HG03354 (cell line): ENCODE results near the gene GALNT9.
"Not testable (repeated sequence)": the region's sequence is repeated elsewhere in the genome, so short reads cannot be mapped to it uniquely, and the experiment has no call there.

Source experiments
- ATAC-seq: cut with Tn5 transposase; IDR thresholded peaks from one replicate; pipeline ENCODE4 v1.9.1; 2021; ENCODE audit warnings: mild to moderate bottlenecking; ENCODE audit not compliant: unreplicated experiment, poor library complexity, severe bottlenecking

GALNT9 gene

GRCh38 chr12:132303853-132304373 lies 25.5 kb downstream of the GALNT9 start:
- ATAC-seq, result not testable (repeated sequence)

- no peak for ATAC-seq
Measured at GRCh38 chr12:132302466-132303358, 26.7 kb downstream of the GALNT9 start.

- ATAC-seq, result no peak
Measured at GRCh38 chr12:132300789-132301722, 28.3 kb downstream of the GALNT9 start.

GRCh38 chr12:132296063-132296462 lies 33.3 kb downstream of the GALNT9 start:
- no peak for ATAC-seq

GRCh38 chr12:132295561-132295960 lies 33.8 kb downstream of the GALNT9 start:
- ATAC-seq, result not testable (repeated sequence)

- ATAC-seq, result no peak
Measured at GRCh38 chr12:132295101-132295526, 34.3 kb downstream of the GALNT9 start.

GRCh38 chr12:132294121-132295034 lies 35.0 kb downstream of the GALNT9 start:
- no peak for ATAC-seq

GRCh38 chr12:132292328-132293319 lies 36.8 kb downstream of the GALNT9 start:
- ATAC-seq, result no peak

- no peak for ATAC-seq
Measured at GRCh38 chr12:132291402-132292175, 37.8 kb downstream of the GALNT9 start.

- no peak for ATAC-seq
Measured at GRCh38 chr12:132290203-132290540, 39.2 kb downstream of the GALNT9 start.

GRCh38 chr12:132289356-132290202 lies 39.8 kb downstream of the GALNT9 start:
- ATAC-seq, result no peak

- no peak for ATAC-seq
Measured at GRCh38 chr12:132288516-132289215, 40.7 kb downstream of the GALNT9 start.

- ATAC-seq, result no peak
Measured at GRCh38 chr12:132287391-132288238, 41.8 kb downstream of the GALNT9 start.

- no peak for ATAC-seq
Measured at GRCh38 chr12:132286912-132287311, 42.5 kb downstream of the GALNT9 start.

GRCh38 chr12:132285991-132286681 lies 43.3 kb downstream of the GALNT9 start:
- no peak for ATAC-seq
